HG02870 (cell line): ENCODE data around the gene PXDC1.
A peak's percentile ranks its signal among the peaks of the same experiment; 100 is the strongest.

ENCODE experiments used
- ATAC-seq: cut with Tn5 transposase; IDR thresholded peaks from one replicate; pipeline ENCODE4 v1.9.1; 2021; ENCODE audit warnings: mild to moderate bottlenecking, moderate library complexity; ENCODE audit not compliant: unreplicated experiment

The PXDC1 gene

DNA sequence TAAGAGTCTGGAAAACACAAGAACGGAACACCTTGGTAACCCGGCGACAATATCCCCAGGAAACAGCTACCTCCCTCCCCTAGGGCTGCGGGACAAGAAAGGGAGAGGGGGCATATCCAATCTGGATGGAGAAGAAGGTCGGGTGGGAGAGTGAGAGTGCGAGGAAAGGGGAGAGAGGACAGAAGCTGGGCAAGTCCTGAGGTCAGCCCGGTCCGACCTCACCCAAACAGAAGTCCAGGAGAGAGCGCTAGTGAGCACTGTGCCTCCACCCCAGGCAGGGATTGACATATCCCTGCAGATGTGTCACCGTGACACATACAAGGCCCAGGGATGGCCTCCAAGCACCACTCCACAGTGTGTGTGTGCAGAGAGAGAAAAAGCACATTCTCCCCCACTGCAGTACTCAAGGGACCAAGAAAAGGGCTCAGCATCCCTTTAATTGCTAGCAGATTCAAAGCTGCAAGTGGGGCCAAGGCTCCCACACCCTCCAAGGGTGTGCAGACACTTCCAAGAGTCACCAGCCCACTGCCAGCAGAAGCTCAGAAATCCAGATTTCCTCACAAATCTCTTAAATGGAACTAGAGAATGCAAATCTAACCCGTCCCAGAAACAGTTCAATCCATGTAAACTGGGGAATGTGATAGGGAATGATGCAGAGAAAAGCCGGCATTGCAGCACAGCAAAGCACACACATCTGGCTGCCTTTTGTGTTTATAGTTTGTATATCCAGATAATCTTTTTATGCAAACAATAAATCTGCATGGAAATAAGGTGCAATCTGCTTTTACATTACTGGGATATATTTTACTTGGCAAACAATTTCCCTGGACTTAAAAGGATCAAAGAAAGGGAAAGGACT is 3.1 kb downstream of the PXDC1 start:
- no peak for ATAC-seq

DNA sequence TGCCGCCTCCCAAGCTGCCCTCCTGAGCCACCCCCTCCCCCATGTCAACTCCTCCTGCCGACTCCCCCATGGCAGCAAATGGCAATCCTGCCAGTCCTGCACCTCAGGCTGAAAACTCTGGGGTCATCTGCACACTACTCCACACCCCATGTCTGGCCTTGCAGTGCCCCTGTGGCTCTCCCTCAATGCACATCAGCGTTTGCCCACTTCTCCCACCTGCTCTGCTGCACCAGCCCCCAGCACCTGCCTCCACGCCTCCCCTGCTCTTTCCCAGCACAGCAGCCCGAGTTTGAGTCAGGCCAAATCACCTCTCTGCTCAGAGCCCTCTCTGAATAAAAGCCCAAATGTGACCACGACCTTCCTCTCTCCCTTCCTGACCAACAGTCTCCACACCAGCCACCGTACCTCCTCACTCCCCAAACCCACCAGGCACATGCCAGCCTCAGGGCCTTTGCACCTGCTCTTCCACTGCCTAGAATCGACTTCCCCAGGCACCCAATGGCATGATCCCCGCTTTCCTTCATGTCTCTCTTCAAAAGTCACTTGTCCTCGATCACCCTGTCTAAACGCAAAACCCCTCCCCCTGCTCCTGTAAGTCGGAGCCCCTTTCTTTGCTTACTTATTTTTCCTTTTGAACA is 4.3 kb downstream of the PXDC1 start:
- no peak for ATAC-seq

DNA sequence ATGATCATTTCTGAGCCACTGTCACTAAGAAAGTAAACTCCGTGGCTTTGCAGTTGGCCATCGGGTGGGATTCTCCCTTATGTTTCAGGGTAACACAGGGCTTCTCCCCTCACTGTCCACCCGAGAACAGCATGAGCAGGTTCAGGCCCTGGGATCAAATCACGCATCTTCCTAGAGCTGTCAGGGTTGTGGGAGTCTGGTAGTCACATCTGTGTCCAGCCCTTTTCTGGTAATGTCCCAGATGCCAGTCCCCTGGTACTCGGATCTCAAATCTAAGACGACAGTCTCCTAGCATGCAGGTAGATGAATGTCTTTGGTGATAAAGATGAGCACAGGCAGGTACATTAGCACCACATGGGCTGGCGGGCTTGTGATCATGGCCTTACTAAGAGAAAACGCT is 4.8 kb downstream of the PXDC1 start:
- ATAC-seq: no peak

DNA sequence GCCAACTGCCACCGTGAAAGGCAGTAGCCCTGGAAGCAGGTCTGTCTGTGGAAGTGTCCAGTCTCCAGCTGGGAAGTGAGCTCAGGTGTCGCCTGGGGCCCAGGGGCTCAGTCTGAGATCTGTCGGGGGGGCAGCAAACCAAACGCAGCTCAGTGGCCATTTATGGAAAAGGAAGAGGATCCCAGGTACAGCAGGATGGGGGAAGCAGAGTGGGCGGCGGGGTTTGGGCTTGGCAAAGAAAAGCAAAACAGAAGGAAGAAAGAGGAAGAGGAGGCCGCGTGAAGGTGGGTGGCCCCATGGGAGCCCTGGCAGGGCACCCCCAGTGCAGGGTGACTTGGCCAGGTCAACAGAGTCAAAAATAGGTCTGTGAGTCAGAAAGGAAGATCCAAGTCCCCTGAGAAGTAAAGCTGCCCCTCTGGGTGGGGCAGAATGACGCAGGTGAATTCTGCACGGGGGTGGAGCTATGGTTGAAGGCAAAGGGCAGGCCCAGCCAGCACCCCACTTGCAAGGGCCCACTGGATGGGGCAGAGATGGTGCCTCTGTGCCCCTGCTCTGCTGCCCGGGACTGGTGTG is 5.3 kb downstream of the PXDC1 start:
- no peak for ATAC-seq

DNA sequence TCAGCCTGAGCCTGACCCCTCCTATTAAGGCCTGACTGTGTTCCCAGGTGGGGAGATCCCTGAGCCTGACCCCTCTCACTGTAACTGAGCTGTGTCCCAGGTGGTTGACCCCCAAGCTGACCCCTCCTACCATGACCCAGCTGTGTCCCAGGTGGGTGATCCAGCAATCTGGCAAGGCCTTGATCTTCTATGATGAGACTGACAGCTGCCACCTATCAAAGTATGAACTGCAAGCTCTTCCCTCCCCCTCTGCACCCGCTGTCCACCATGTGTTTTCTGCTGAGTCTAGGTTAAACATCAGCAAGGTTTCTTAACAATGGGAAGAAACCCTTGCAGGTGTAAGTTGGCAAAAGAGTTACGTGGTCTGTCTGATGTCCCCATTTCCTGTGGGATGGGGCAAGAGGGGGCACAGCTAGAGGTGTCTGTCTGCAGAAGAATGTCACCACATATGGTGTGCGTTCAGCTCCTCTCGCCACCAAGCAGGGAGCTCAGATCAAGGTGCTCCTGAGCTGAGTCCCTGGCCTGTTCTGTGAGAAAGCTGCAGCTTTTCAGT is 5.9 kb downstream of the PXDC1 start:
- no peak for ATAC-seq

DNA sequence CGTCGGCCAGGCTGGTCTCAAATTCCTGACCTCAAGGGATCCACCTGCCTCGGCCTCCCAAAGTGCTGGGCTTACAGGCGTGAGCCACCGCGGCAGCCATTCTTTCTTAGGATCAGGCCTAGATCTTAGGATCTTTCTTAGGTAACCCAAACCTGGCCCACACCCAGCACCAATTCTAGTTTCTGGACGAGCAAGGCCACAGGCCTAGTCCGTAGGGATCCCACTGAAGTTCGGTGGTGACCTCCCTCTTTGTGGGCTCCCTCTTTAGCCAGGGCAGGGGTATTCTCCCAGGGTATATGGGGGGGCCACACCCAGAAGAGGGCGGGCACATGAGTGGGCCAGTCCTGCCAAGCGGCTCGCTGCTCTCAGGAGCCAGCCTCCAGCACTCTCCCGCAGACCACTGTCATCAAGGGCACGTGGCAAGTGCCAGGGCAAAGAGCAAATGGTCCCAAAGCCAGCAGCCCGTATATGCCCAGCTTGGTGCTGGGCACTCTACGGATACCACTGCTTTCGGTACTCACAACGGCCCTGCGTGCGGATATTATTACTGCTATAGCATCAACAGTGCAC is 6.5 kb downstream of the PXDC1 start:
- no peak for ATAC-seq

DNA sequence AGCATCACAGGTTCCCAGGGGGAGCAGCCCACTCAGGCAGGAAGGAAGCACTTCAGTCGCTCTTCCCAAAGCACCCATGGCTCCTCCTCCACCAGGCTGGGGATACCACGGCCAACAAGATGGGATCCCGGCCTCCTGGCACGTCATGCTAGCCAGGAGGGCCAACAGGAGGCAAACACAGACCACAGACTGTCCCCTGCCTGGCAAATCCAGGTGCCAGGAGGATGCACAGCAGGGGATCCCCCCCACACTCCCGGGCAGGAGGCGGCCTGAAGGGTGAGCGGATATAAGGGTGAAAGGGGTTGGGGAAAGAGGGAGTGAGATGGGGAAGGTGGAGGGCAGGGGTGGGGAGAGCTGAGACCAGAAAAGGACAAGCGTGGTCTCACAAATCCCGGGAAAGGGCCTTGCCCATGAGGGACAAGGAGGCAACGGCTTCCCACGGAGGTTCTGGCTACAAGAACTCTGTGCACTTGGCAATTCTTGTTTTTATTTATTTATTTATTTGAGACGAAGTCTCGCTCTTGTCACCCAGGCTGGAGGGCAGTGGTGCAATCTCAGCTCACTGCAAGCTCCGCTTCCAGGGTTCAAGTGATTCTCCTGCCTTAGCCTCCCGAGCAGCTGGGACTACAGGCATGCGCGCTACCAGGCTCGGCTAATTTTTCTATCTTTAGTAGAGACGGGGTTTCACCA is 7.2 kb downstream of the PXDC1 start:
- no peak for ATAC-seq

DNA sequence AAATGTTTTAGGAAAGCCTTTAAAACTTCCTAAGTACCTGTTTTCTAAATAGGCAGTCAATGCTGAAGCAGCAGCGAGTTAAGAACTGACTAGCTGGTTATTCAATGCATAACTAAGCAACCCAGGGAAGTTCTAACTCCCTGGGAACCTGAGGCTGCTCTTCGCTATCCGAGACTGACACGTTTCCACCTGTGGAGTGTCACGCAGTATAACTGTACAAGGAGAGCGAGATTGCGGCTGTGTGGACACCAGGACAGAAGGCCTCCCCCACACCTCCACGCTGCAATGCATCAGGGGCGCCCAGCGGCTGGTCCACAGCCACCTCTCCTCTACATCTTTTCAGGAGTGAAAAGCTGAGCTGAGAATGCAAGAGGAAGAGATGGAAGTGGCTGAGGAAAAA is 8.0 kb downstream of the PXDC1 start:
- no peak for ATAC-seq

DNA sequence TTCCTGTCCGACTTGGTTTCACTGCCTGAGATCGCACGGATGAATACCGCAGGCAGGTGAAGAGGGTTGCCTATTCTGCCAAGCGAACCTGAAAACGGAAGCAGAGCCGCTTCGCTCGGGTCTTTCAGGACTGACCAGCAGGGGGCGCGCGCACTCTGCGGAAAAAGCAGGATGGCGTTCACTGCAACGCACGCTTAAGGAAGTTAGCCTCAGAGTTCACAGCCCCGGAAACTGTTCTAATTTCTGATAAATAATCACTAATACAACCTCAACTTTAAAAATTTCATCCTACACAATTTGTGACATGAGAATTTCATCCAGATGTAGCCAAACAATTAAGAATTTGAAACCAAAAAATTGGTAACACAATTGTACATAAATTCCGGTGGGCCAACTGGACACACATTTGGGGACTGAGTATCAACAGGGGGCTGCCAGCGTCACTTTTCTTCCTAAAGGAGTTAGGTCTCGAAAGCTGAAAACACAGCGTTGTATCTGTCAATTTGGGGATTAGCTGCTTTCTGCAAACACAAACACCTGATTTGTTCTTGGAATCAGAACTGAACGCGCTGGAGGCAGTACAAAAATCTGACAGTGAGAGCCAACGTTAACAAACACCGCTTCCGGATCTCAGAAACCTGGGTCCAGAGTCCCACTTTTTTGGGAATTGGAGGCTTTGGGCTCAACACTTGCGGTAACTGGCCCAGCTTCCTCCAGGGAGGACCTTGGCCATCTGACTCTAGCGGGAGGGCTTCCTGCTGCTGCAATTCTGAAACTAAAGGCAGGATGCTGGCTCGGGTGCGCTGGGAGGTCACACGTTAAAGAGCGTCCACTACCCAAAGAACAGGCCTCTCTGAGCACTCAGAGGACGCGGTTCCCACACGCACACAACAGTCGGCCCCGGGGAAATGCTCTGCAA is 8.8 kb downstream of the PXDC1 start:
- peak; percentile 60 for ATAC-seq

DNA sequence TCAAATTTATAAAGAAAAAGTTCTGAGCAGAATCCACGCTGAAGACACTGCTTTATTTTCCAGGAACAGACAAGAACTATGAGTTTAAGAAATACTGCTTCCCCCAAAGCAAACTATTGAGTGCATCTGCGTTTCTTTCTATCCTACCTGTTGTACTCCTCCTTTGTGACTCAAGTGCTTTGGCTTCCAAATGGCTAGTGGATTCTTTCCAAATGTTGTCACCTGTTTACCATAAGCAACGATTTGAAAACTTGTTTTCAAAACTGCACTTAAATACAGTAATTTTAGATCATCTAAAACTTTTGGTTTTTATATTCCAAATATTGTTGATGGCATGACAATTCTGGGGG is 9.5 kb downstream of the PXDC1 start:
- no peak for ATAC-seq

DNA sequence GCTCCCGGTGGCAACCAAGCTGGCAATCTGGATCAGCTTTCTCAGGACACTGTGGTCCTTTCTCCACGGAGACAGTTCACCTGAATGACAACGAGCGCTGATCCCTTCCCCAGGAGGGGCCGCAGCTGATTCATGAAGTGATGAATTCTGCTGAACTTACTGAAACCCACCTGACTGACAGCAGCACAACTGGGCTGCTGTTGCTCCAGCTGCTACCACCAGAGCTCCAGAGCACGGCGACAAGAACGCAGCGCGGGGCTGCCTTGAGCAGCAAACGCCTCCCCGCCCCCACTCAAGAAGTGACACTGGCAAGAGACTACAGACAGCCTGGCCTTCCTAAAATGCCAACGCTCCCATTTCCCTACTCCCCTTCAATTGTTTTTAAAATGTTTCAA is 10.0 kb downstream of the PXDC1 start:
- no peak for ATAC-seq

DNA sequence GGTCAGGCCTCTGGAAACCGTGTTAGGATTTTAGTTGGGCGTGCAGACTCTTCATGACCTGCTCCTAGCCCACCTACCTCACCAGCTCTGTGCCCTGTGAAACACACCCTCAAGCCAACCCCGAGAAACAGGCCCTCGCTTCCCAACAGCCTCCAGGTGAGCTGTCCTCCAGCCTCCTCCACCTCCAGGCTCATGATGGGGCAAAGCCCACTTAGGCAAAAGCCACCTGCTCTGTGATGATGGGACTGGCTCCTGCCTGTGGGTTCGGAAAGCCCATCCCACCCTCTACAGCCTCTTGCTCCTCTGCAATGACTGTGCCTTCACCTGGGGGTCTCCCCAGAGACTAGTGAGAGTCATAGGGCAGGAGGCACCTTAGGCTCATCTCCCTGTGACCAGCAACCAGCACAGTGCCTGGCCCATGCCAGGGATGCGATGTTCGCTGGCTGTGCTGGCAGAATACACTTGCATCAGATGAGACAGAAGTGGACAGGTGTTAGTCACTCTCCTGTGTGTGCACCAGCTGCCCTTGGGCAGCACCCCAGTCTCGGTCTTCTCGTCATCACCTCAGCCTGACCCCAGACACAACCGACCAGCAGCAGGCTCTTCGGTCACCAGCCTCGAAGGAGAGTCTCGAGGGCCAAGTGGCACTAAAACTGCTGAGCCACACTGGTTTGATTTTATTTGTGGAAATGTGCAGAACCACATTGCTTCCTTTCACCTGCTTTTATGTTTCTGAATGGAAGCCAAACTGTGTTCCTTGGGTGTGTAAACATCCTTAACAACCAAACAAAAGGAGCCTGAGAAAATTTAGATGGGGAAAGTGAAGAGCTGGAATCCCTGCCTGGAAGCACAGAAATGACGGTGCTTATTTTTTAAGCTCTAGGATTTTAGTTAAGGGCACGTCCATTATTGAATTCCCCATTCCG is 10.7 kb downstream of the PXDC1 start:
- ATAC-seq: no peak

DNA sequence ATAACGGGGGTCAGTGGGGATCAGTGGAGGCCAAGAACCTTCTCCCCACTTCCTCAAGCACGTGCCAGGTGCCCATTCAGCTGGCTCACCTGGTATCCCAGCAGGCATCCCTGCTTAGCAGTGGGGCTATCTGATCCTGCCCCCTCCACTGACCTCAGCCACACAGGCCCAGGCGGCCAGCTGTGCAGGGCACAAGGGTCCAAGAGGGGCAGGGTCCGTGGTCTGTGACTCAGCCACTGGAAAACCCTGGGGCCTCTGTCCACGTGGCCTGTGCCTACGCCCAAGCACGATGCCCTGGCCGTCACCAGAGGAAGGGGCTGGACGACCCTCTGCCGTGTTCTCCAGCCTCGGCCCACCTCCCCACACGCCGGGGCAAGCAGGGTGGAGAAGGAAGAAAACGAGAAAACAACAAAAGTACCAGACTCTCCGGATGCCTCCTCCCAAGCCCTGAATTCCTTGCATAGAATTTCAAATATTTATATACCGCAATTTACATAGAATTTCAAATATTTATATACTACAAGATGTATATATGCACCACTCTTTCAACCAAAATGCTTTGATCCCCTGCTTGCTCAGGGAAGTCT is 12.1 kb downstream of the PXDC1 start:
- ATAC-seq: no peak

DNA sequence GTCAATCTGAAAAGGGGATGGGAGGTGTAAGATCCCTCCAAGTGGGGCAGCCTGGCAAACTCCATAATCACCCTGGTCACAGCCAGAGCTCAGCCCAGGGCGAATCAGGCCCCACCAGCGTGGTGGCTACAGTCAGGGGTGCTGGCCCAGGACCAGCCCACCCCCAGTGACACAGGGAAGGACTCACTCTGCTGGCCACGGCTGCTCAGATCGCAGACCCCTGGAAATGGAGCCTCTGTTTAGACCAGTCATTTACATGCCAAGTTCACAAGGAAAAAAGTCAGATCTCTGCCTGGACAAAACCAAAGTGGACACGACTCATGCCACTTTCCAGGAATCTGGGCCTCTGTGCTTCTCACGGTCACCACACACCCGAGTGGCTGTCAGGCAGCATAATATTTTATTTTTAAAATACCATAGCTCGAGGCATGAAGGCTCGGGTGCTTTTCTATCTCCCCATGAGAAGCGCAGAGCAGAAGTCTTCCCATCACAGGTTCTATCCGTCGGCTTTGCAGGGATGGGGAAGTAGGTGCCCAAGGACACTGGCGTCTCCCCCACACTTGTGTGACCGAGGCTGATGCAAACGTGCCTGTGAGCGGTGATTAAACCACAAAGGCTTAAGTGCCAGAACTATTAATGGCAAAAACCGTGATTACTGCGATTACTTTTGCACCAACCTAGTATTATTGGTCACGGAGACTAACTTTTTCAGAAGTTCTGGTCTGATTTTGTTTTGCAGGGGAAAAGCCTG is 13.0 kb downstream of the PXDC1 start:
- ATAC-seq: no peak

DNA sequence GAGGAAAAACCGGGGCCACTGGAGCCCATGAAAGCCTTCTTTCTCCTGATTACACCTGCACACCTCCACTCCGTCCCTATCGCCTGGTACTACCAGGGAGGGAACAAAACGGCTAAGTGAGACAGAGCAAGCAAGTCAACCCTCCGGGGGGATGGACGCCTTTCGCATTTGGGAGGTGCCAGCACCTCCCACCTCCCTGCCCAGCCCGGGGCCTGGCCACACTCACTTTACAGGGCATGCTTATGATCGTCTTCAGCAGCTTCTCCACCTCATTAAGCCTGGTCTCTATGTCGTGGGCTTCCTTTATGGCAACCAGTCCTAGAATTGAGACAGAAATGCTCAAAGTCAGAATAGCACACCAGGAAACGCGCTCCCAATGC is 13.7 kb downstream of the PXDC1 start:
- ATAC-seq: no peak

DNA sequence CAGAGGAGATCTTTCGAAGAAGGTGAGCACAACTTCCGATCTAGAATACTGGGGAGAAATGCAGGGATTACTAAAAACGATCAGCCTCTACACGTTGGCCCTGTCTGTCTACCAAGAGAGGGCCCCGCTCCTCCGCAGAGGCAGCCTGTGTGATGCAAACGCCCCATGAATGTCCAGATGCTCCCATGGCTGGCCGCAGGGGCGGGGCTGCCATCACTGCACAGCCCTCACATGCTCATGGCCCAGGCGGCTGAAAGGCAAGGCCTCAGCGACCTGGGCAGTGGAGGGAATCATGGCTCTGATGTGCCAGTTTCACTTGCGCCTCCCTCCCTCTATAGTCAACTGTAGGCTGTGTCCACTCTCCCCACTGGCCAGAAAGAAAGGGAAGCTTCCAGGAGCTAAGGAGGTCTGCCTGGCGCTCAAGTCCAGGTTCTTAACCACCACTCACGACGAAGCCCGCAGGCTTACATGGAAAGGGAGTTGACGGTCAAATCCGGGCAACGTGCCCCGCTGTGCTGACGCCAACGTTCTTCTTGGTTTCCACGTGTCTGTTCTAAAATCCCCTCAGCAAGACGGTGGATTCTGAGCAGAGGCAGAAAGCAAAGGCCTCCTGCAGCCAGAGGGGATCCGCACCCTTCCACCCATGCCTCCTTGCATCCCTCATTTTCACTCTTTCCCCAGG is 14.2 kb downstream of the PXDC1 start:
- ATAC-seq: no peak

DNA sequence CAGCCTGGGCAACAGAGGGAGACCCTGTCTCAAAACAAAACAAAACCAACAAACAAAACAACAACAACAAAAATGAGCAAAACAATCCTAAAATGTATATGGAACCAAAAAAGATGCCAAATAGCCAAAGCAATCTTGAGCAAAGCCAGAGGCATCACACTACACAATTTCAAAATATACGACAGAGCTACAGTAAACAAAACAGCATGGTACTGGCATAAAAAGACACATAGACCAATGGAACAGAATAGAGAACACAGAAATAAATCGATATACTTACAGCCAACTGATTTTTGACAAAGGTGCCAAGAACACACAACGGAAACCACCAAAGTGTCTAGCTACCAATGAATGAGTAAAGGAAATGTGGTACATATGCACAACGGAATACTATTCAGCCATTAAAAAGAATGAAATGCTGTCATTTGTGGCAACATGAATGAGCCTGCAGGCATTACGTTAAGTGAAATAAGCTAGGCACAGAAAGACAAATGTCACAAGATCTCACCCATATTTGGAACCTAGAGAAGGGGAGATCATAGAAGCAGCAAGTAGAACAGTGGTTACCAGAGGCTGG is 16.4 kb downstream of the PXDC1 start:
- ATAC-seq: no peak
